ENCODE data around the gene ZSCAN5A. TPM values are rescaled to one million over a fixed set of nuclear protein-coding genes. Genes with fewer than 3 reads are reported as not detected.

ZSCAN5A gene
- total and polyA plus RNA-seq, 4 donors = 6.4 to 15.0 (median 12.8) TPM

DNA sequence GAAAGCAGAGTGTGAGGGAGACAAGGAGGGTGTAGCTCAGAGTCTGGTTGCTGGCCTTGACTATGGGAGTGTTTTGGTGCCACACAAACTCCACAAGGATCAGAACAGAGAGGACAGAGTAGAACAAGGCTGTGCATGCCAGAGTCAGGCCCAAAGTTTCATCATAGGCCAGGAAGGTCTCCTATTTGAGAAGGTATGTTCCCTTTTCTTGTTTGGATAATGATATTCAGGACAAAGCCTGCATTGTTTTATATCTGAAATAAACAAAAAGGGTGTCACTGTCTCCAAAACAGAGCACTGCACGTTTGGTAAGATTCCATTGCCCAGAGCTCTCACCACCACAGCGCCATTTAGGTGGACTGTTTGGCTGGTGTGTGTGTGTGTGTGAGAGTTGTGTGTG lies 3.1 kb upstream of the ZSCAN5A start:
- no peaks in the 10 kb centered on the region for H3K9me3 ChIP-seq (ENCODE audit: control insufficient read depth, insufficient read depth, low read length)
- no peak overlapping the region for H3K27ac ChIP-seq (ENCODE audit: low read depth, low read length)
- H3K4me1 ChIP-seq (ENCODE audit: control insufficient read depth, insufficient read depth, low read length) = peaks cover 13% of the 10 kb centered on the region
- no peak overlapping the region for H3K4me3 ChIP-seq (ENCODE audit: low read depth, low read length)
- no peaks in the 10 kb centered on the region for H3K27me3 ChIP-seq (ENCODE audit: control insufficient read depth, insufficient read depth, low read length)
- DNase-seq (ENCODE audit: low read depth in 4 of 6, low spot score in 6 of 6) = no peak
- H3K36me3 ChIP-seq (ENCODE audit: control insufficient read depth, insufficient read depth, low read length) = no peaks in the 10 kb centered on the region
- no CpG with 5 or more reads among the region's 2 CpGs for WGBS (ENCODE audit: insufficient coverage)

DNA sequence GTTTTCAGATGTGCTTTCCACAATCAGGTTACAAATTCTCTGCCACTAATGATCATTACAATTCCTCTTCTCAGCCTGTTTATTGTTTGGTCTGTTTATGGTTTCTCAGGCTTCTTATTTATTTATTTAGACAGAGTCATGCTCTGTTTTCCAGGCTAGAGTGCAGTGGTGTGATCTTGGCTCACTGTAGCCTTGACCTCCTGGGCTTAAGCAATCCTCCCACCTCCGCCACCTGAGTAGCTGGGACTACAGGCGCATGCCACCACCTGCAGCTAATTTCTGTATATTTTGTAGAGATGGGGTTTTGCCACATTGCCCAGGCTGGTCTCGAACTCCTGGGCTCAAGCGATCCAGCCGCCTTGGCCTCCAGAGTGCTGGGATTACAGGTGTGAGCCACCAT lies 2.1 kb upstream of the ZSCAN5A start:
- Histone ChIP-seq H3K4me3 (ENCODE audit: low read depth, low read length) (no peak overlapping the region), H3K36me3 (ENCODE audit: control insufficient read depth, insufficient read depth, low read length) (no peaks in the 10 kb centered on the region), H3K27ac (ENCODE audit: low read depth, low read length) (no peak overlapping the region), H3K9me3 (ENCODE audit: control insufficient read depth, insufficient read depth, low read length) (no peaks in the 10 kb centered on the region), H3K4me1 (ENCODE audit: control insufficient read depth, insufficient read depth, low read length) (peaks cover 13% of the 10 kb centered on the region), H3K27me3 (ENCODE audit: control insufficient read depth, insufficient read depth, low read length) (no peaks in the 10 kb centered on the region)
- WGBS (ENCODE audit: insufficient coverage) = 94% methylated on average over 3 of the region's 5 CpGs
- no peak for DNase-seq (ENCODE audit: low read depth in 4 of 6, low spot score in 6 of 6)

GRCh38 chr19:56315077-56315828 lies 614 bp upstream of the ZSCAN5A start:
- no peaks in the 10 kb centered on the region for H3K9me3 ChIP-seq (ENCODE audit: control insufficient read depth, insufficient read depth, low read length)
- peak; percentile 98 to 100 (median 98) for DNase-seq (ENCODE audit: low read depth in 4 of 6, low spot score in 6 of 6)
- no peaks in the 10 kb centered on the region for H3K27me3 ChIP-seq (ENCODE audit: control insufficient read depth, insufficient read depth, low read length)
- peak overlapping the region; percentile 97 for H3K27ac ChIP-seq (ENCODE audit: low read depth, low read length)
- under 1% methylated on average over 25 of the region's 37 CpGs for WGBS (ENCODE audit: insufficient coverage)
- peak overlapping the region; percentile 78 for H3K4me3 ChIP-seq (ENCODE audit: low read depth, low read length)
- no peaks in the 10 kb centered on the region for H3K36me3 ChIP-seq (ENCODE audit: control insufficient read depth, insufficient read depth, low read length)
- peaks cover 13% of the 10 kb centered on the region for H3K4me1 ChIP-seq (ENCODE audit: control insufficient read depth, insufficient read depth, low read length)

- Histone ChIP-seq H3K4me1 (ENCODE audit: control insufficient read depth, insufficient read depth, low read length) (peaks cover 15% of the 10 kb centered on the region), H3K36me3 (ENCODE audit: control insufficient read depth, insufficient read depth, low read length) (peaks cover 8% of the 10 kb centered on the region), H3K4me3 (ENCODE audit: low read depth, low read length) (peak overlapping the region; percentile 78), H3K27ac (ENCODE audit: low read depth, low read length) (peak overlapping the region; percentile 97), H3K9me3 (ENCODE audit: control insufficient read depth, insufficient read depth, low read length) (no peaks in the 10 kb centered on the region), H3K27me3 (ENCODE audit: control insufficient read depth, insufficient read depth, low read length) (no peaks in the 10 kb centered on the region)
- WGBS (ENCODE audit: insufficient coverage) = 0% methylated on average over 8 of the region's 9 CpGs
- DNase-seq (ENCODE audit: low read depth in 4 of 6, low spot score in 6 of 6) = peak in 2 of 6 donors; percentile 8 to 28
Measured at GRCh38 chr19:56314018-56314380, 640 bp downstream of the ZSCAN5A start.

DNA sequence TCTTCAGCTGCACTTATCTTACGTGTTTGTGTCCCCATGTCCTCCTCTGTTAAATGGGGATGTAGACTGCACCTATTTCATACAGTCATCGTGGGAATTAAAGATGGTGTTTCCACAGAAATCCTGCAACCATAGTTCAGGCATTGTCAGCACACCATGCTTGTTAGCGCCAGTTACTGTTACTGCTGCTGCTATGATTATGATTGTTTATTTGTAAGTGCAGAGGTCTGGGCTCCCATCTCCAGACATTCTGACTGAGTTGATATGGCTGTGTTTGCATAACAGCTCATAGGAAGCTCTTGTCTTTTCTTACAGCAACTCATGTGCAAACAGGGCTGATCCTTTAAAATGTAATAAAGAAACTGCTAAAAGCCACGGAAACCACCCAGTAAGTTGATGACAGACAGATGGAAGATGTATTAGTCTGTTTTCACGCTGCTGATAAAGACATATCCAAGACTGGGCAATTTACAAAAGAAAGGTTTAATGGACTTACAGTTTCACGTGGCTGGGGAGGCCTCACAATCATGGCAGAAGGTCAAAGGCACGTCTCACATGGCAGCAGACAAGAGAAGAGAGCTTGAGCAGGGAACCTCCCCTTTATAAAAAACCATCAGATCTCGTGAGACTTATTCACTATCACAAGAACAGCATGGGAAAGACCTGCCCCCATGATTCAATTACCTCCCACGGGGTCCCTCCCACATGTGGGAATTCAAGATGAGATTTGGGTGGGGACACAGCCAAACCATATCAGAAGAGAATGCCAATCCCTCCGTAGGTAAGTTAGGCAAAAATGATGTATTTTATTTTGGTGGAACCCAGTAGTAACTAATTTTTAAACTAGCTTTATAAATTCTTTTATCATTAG lies 1.6 kb downstream of the ZSCAN5A start:
- peaks cover 15% of the 10 kb centered on the region for H3K4me1 ChIP-seq (ENCODE audit: control insufficient read depth, insufficient read depth, low read length)
- no peaks in the 10 kb centered on the region for H3K9me3 ChIP-seq (ENCODE audit: control insufficient read depth, insufficient read depth, low read length)
- 53% methylated on average over 5 of the region's 10 CpGs for WGBS (ENCODE audit: insufficient coverage)
- H3K27me3 ChIP-seq (ENCODE audit: control insufficient read depth, insufficient read depth, low read length) = no peaks in the 10 kb centered on the region
- no peak overlapping the region for H3K4me3 ChIP-seq (ENCODE audit: low read depth, low read length)
- peaks cover 8% of the 10 kb centered on the region for H3K36me3 ChIP-seq (ENCODE audit: control insufficient read depth, insufficient read depth, low read length)
- DNase-seq (ENCODE audit: low read depth in 4 of 6, low spot score in 6 of 6) = no peak
- H3K27ac ChIP-seq (ENCODE audit: low read depth, low read length) = no peak overlapping the region

- Histone ChIP-seq H3K4me3 (ENCODE audit: low read depth, low read length) (no peak overlapping the region), H3K27me3 (ENCODE audit: control insufficient read depth, insufficient read depth, low read length) (no peaks in the 10 kb centered on the region), H3K36me3 (ENCODE audit: control insufficient read depth, insufficient read depth, low read length) (peaks cover 10% of the 10 kb centered on the region), H3K27ac (ENCODE audit: low read depth, low read length) (no peak overlapping the region), H3K9me3 (ENCODE audit: control insufficient read depth, insufficient read depth, low read length) (no peaks in the 10 kb centered on the region), H3K4me1 (ENCODE audit: control insufficient read depth, insufficient read depth, low read length) (peaks cover 15% of the 10 kb centered on the region)
- no peak for DNase-seq (ENCODE audit: low read depth in 4 of 6, low spot score in 6 of 6)
- WGBS (ENCODE audit: insufficient coverage) = 67% methylated on average over 1 of the region's 4 CpGs
Measured at GRCh38 chr19:56312342-56312741, 2.3 kb downstream of the ZSCAN5A start.

- Histone ChIP-seq H3K4me3 (ENCODE audit: low read depth, low read length) (no peak overlapping the region), H3K4me1 (ENCODE audit: control insufficient read depth, insufficient read depth, low read length) (peaks cover 9% of the 10 kb centered on the region), H3K27ac (ENCODE audit: low read depth, low read length) (no peak overlapping the region), H3K27me3 (ENCODE audit: control insufficient read depth, insufficient read depth, low read length) (no peaks in the 10 kb centered on the region), H3K9me3 (ENCODE audit: control insufficient read depth, insufficient read depth, low read length) (no peaks in the 10 kb centered on the region), H3K36me3 (ENCODE audit: control insufficient read depth, insufficient read depth, low read length) (peaks cover 13% of the 10 kb centered on the region)
- DNase-seq (ENCODE audit: low read depth in 4 of 6, low spot score in 6 of 6) = no peak
- WGBS (ENCODE audit: insufficient coverage) = 67% methylated on average over 2 of the region's 8 CpGs
Measured at GRCh38 chr19:56310462-56310861, 4.2 kb downstream of the ZSCAN5A start.

GRCh38 chr19:56309511-56310185 lies 5.0 kb downstream of the ZSCAN5A start:
- WGBS (ENCODE audit: insufficient coverage) = 62% methylated on average over 9 of the region's 11 CpGs
- Histone ChIP-seq H3K36me3 (ENCODE audit: control insufficient read depth, insufficient read depth, low read length) (peaks cover 14% of the 10 kb centered on the region), H3K4me1 (ENCODE audit: control insufficient read depth, insufficient read depth, low read length) (peaks cover 6% of the 10 kb centered on the region), H3K27me3 (ENCODE audit: control insufficient read depth, insufficient read depth, low read length) (no peaks in the 10 kb centered on the region), H3K27ac (ENCODE audit: low read depth, low read length) (no peak overlapping the region), H3K9me3 (ENCODE audit: control insufficient read depth, insufficient read depth, low read length) (no peaks in the 10 kb centered on the region), H3K4me3 (ENCODE audit: low read depth, low read length) (no peak overlapping the region)
- peak in 1 of 6 donors; percentile 6 for DNase-seq (ENCODE audit: low read depth in 4 of 6, low spot score in 6 of 6)

GRCh38 chr19:56308792-56309191 lies 5.8 kb downstream of the ZSCAN5A start:
- no peak overlapping the region for H3K27ac ChIP-seq (ENCODE audit: low read depth, low read length)
- no peaks in the 10 kb centered on the region for H3K27me3 ChIP-seq (ENCODE audit: control insufficient read depth, insufficient read depth, low read length)
- no peak overlapping the region for H3K4me3 ChIP-seq (ENCODE audit: low read depth, low read length)
- WGBS (ENCODE audit: insufficient coverage) = 91% methylated on average over 4 of the region's 7 CpGs
- no peak for DNase-seq (ENCODE audit: low read depth in 4 of 6, low spot score in 6 of 6)
- H3K4me1 ChIP-seq (ENCODE audit: control insufficient read depth, insufficient read depth, low read length) = peaks cover 3% of the 10 kb centered on the region
- H3K36me3 ChIP-seq (ENCODE audit: control insufficient read depth, insufficient read depth, low read length) = peaks cover 22% of the 10 kb centered on the region
- H3K9me3 ChIP-seq (ENCODE audit: control insufficient read depth, insufficient read depth, low read length) = no peaks in the 10 kb centered on the region
